Esophagus squamous epithelium (tissue), 4 donors: ENCODE results near the gene LARP1B.

Source experiments
- POLR2A ChIP-seq, 4 donors: fragments of 450-650 bp; IDR thresholded peaks; one replicate each; pipeline ENCODE4 v1.6.1; 2017; ENCODE audit warnings: antibody characterized with exemption in 4 of 4, mild to moderate bottlenecking in 4 of 4, moderate library complexity in 3 of 4
- TF ChIP-seq, protein P1 (sequence below), 6 experiments: fragments of 450-650 bp in 4 of 6; fragments of 200-600 bp in 2 of 6; sonication (generic) in 2 of 6; IDR thresholded peaks; one replicate each; pipeline ENCODE4 v1.5.1; 2016 to 2019; ENCODE audit warnings: antibody characterized with exemption in 6 of 6, mild to moderate bottlenecking in 4 of 6, moderate library complexity in 4 of 6

DNA sequence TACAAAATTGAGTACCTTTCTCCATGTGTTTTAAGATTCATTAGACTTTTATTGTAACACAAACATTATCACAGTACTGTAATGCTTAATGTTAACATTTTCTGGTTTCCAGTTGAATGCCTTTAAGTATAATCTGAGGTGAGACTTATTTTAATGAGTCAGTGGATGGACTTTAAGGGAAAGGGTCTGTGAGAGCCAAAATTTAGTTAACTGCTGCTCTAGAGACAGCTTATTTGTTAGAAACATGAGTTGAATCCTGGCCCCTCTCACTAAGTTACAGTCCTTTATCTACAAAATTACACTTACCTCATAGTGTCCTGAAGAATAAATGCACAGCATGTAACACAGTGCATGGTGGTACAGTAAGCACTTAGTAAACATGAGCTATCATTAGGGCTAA lies 160.5 kb downstream of the LARP1B start:
- TF ChIP-seq POLR2A (IDR thresholded peaks at IDR 0.05) = no peak
- TF ChIP-seq, protein P1, sequence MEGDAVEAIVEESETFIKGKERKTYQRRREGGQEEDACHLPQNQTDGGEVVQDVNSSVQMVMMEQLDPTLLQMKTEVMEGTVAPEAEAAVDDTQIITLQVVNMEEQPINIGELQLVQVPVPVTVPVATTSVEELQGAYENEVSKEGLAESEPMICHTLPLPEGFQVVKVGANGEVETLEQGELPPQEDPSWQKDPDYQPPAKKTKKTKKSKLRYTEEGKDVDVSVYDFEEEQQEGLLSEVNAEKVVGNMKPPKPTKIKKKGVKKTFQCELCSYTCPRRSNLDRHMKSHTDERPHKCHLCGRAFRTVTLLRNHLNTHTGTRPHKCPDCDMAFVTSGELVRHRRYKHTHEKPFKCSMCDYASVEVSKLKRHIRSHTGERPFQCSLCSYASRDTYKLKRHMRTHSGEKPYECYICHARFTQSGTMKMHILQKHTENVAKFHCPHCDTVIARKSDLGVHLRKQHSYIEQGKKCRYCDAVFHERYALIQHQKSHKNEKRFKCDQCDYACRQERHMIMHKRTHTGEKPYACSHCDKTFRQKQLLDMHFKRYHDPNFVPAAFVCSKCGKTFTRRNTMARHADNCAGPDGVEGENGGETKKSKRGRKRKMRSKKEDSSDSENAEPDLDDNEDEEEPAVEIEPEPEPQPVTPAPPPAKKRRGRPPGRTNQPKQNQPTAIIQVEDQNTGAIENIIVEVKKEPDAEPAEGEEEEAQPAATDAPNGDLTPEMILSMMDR (IDR thresholded peaks at IDR 0.05) = no peak
